Measurements from ENCODE around the gene KRR1.

The KRR1 gene

GRCh38 chr12:75548879-75549278 is 37.5 kb upstream of the KRR1 start:
- Histone ChIP-seq H3K4me3 (ENCODE audit: low read length in 2 of 2) (no peak overlapping the region), H3K27me3 (ENCODE audit: control insufficient read depth in 1 of 2, insufficient read depth in 2 of 2, low read length in 2 of 2) (no peaks in the 10 kb centered on the region), H3K9me3 (ENCODE audit: control insufficient read depth in 2 of 2, low read length in 2 of 2) (no peaks in the 10 kb centered on the region), H3K4me1 (ENCODE audit: control insufficient read depth, insufficient read depth, low read length) (peaks cover 7% of the 10 kb centered on the region), H3K27ac (ENCODE audit: low read length) (no peak overlapping the region), H3K36me3 (ENCODE audit: control insufficient read depth in 2 of 2, insufficient read depth in 2 of 2, low read length in 2 of 2) (no peaks in the 10 kb centered on the region), H3K9ac (ENCODE audit: low read length in 2 of 2) (no peak overlapping the region)

DNA sequence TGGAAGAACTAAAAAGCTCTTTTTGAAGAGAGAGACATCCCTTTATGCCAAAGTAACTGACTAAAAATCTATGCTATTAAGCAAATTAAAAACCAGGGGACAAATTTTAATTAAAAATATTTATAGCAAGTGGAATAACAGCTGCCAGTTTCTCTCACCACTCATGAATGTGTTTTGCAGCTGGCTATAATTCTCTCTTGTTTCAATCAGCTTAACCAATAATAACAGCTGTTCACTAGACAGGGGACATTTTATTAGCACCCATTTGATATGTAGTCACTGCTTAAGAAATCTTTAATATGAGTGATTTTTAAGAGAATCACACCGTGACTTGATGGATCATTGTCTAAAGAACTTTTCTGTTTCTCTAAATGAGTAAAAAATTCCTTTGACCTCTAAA is 34.2 kb upstream of the KRR1 start:
- H3K27ac ChIP-seq (ENCODE audit: low read length), result no peak overlapping the region
- no peaks in the 10 kb centered on the region for H3K9me3 ChIP-seq (ENCODE audit: control insufficient read depth in 2 of 2, low read length in 2 of 2)
- H3K4me1 ChIP-seq (ENCODE audit: control insufficient read depth, insufficient read depth, low read length), result no peaks in the 10 kb centered on the region
- no peaks in the 10 kb centered on the region for H3K27me3 ChIP-seq (ENCODE audit: control insufficient read depth in 1 of 2, insufficient read depth in 2 of 2, low read length in 2 of 2)
- no peak overlapping the region for H3K9ac ChIP-seq (ENCODE audit: low read length in 2 of 2)
- H3K36me3 ChIP-seq (ENCODE audit: control insufficient read depth in 2 of 2, insufficient read depth in 2 of 2, low read length in 2 of 2), result no peaks in the 10 kb centered on the region
- no peak overlapping the region for H3K4me3 ChIP-seq (ENCODE audit: low read length in 2 of 2)

- Histone ChIP-seq H3K36me3 (ENCODE audit: control insufficient read depth in 2 of 2, insufficient read depth in 2 of 2, low read length in 2 of 2) (no peaks in the 10 kb centered on the region), H3K4me3 (ENCODE audit: low read length in 2 of 2) (no peak overlapping the region), H3K27ac (ENCODE audit: low read length) (no peak overlapping the region), H3K27me3 (ENCODE audit: control insufficient read depth in 1 of 2, insufficient read depth in 2 of 2, low read length in 2 of 2) (no peaks in the 10 kb centered on the region), H3K9ac (ENCODE audit: low read length in 2 of 2) (no peak overlapping the region), H3K4me1 (ENCODE audit: control insufficient read depth, insufficient read depth, low read length) (no peaks in the 10 kb centered on the region), H3K9me3 (ENCODE audit: control insufficient read depth in 2 of 2, low read length in 2 of 2) (no peaks in the 10 kb centered on the region)
These were observed 32.1 kb upstream of the KRR1 start for GRCh38 chr12:75543529-75543928.

DNA sequence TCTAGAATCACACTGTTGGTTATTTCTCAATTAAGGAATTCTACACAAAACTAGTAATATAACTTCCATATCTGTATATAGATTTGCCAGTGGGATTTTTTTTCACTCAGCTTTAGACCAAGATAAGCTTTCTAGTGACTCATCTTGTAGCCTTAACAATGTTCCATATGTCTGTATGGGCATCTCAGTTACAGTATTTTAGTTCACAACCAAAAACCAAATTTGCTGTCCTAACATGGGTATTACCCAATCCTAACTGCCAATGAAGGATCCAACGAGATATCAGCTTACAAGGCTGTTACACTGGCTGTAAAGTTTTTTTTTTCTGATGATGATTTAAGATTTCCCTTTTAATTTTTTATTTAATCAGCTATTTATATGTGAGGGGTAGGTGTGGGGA is 31.5 kb upstream of the KRR1 start:
- Histone ChIP-seq H3K4me1 (ENCODE audit: control insufficient read depth, insufficient read depth, low read length) (no peaks in the 10 kb centered on the region), H3K27me3 (ENCODE audit: control insufficient read depth in 1 of 2, insufficient read depth in 2 of 2, low read length in 2 of 2) (no peaks in the 10 kb centered on the region), H3K9ac (ENCODE audit: low read length in 2 of 2) (no peak overlapping the region), H3K9me3 (ENCODE audit: control insufficient read depth in 2 of 2, low read length in 2 of 2) (no peaks in the 10 kb centered on the region), H3K36me3 (ENCODE audit: control insufficient read depth in 2 of 2, insufficient read depth in 2 of 2, low read length in 2 of 2) (no peaks in the 10 kb centered on the region), H3K4me3 (ENCODE audit: low read length in 2 of 2) (no peak overlapping the region), H3K27ac (ENCODE audit: low read length) (no peak overlapping the region)

DNA sequence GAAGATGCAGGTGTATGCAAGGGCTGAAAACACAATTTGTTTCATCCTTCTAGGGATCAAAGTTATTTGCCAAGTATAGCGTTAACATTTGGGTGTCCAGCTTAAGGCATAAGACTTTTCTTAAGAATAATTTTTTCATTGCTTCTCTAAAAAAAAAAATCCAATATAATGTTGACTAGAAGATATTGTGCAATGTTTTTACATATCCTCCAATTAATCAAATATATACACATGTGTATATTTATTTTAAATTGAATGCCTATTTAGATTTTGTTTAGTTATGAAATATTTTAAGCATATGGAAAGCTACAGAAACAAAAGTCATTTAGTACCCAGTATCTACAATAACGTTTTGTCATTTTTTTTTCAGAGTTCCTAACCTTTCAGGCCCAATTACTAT is 28.5 kb upstream of the KRR1 start:
- Histone ChIP-seq H3K27ac (ENCODE audit: low read length) (no peak overlapping the region), H3K9ac (ENCODE audit: low read length in 2 of 2) (no peak overlapping the region), H3K36me3 (ENCODE audit: control insufficient read depth in 2 of 2, insufficient read depth in 2 of 2, low read length in 2 of 2) (no peaks in the 10 kb centered on the region), H3K9me3 (ENCODE audit: control insufficient read depth in 2 of 2, low read length in 2 of 2) (no peaks in the 10 kb centered on the region), H3K4me3 (ENCODE audit: low read length in 2 of 2) (no peak overlapping the region), H3K27me3 (ENCODE audit: control insufficient read depth in 1 of 2, insufficient read depth in 2 of 2, low read length in 2 of 2) (no peaks in the 10 kb centered on the region), H3K4me1 (ENCODE audit: control insufficient read depth, insufficient read depth, low read length) (no peaks in the 10 kb centered on the region)

DNA sequence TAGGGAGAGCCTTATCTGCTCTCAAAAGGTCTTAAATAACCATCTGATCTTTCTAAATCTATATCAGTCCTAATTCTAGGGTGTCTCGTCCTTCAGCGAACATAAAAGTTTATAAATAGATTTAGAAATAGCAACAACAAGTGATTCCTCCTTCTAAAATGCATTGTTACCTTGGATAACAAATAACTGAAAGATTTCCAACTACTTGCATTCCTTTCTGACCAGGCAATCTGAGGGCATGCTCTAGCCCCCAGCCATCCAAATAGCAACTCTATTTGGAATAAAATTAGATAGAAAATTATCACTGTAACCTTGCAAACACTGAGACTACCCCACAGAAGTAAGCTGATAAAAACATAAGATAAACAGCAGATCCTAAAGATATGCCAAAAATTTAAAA is 21.8 kb upstream of the KRR1 start:
- H3K36me3 ChIP-seq (ENCODE audit: control insufficient read depth in 2 of 2, insufficient read depth in 2 of 2, low read length in 2 of 2), result no peaks in the 10 kb centered on the region

DNA sequence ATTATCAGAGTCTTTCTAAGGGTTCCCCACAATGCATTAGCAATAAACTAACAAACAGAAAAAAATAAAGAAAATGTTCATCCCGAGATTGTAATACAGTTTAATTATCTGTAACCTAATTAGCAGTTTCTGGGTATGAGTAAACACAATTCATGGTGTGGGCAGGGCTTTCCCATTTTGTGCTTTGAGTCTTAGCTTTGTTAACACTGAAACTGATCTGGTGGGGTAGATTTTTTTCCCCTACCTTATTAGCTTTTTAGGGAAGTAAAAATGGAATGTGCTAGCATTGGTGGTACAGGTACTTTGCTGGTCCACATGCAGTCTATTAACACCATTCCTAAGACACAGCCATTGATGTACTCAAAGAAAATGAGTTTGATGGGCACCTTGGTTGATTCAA is 18.4 kb upstream of the KRR1 start:
- H3K9ac ChIP-seq (ENCODE audit: low read length in 2 of 2), result no peak overlapping the region
- no peak overlapping the region for H3K27ac ChIP-seq (ENCODE audit: low read length)
- no peaks in the 10 kb centered on the region for H3K4me1 ChIP-seq (ENCODE audit: control insufficient read depth, insufficient read depth, low read length)
- no peaks in the 10 kb centered on the region for H3K27me3 ChIP-seq (ENCODE audit: control insufficient read depth in 1 of 2, insufficient read depth in 2 of 2, low read length in 2 of 2)
- no peaks in the 10 kb centered on the region for H3K36me3 ChIP-seq (ENCODE audit: control insufficient read depth in 2 of 2, insufficient read depth in 2 of 2, low read length in 2 of 2)
- no peaks in the 10 kb centered on the region for H3K9me3 ChIP-seq (ENCODE audit: control insufficient read depth in 2 of 2, low read length in 2 of 2)
- no peak overlapping the region for H3K4me3 ChIP-seq (ENCODE audit: low read length in 2 of 2)

More for the DNA sequence above, 21.8 kb upstream of the KRR1 start:
- H3K9ac ChIP-seq (ENCODE audit: low read length in 2 of 2), result no peak overlapping the region
- no peak overlapping the region for H3K27ac ChIP-seq (ENCODE audit: low read length)
- no peaks in the 10 kb centered on the region for H3K9me3 ChIP-seq (ENCODE audit: control insufficient read depth in 2 of 2, low read length in 2 of 2)
- no peaks in the 10 kb centered on the region for H3K27me3 ChIP-seq (ENCODE audit: control insufficient read depth in 1 of 2, insufficient read depth in 2 of 2, low read length in 2 of 2)
- no peaks in the 10 kb centered on the region for H3K4me1 ChIP-seq (ENCODE audit: control insufficient read depth, insufficient read depth, low read length)
- H3K4me3 ChIP-seq (ENCODE audit: low read length in 2 of 2), result no peak overlapping the region

DNA sequence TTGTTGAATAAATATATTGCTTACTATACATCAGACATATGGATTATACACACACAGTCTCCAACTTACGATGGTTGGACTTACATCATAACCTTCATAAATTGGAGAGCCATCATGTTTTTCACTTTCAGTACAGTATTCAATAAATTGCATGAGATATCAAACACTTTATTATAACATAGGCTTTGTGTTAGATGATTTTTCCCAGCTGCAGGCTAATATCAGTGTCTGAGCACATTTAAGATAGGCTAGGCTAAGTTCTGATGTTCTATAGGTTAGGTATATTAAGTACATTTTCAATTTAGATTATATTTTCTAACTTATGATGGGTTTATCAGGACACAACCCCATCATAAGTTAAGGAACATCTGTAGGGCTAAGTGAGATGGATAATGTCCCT is 17.9 kb upstream of the KRR1 start:
- Histone ChIP-seq H3K9me3 (ENCODE audit: control insufficient read depth in 2 of 2, low read length in 2 of 2) (no peaks in the 10 kb centered on the region), H3K27ac (ENCODE audit: low read length) (no peak overlapping the region), H3K4me1 (ENCODE audit: control insufficient read depth, insufficient read depth, low read length) (no peaks in the 10 kb centered on the region), H3K9ac (ENCODE audit: low read length in 2 of 2) (no peak overlapping the region), H3K4me3 (ENCODE audit: low read length in 2 of 2) (no peak overlapping the region), H3K27me3 (ENCODE audit: control insufficient read depth in 1 of 2, insufficient read depth in 2 of 2, low read length in 2 of 2) (no peaks in the 10 kb centered on the region), H3K36me3 (ENCODE audit: control insufficient read depth in 2 of 2, insufficient read depth in 2 of 2, low read length in 2 of 2) (no peaks in the 10 kb centered on the region)

DNA sequence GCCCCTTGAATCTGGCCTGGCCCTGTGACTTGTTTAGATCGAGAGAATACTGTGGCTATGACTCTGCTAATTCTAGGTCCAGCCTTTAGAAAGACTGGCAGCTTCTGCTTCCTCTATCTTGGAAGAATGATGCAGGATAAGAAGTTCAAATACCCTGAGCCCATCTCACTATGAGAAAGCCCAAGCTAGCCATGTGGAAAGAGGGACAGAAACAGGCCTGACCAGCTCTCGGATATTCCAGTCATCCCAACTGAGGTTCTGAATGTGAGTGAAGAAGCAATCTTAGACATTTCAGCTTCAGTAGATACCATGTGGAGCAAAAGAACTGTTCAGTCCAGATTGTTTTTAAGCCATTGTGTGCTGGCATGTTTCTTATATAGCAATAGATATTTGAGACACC is 17.3 kb upstream of the KRR1 start:
- H3K9me3 ChIP-seq (ENCODE audit: control insufficient read depth in 2 of 2, low read length in 2 of 2), result no peaks in the 10 kb centered on the region
- no peaks in the 10 kb centered on the region for H3K4me1 ChIP-seq (ENCODE audit: control insufficient read depth, insufficient read depth, low read length)
- H3K36me3 ChIP-seq (ENCODE audit: control insufficient read depth in 2 of 2, insufficient read depth in 2 of 2, low read length in 2 of 2), result no peaks in the 10 kb centered on the region
- no peak overlapping the region for H3K9ac ChIP-seq (ENCODE audit: low read length in 2 of 2)
- H3K27me3 ChIP-seq (ENCODE audit: control insufficient read depth in 1 of 2, insufficient read depth in 2 of 2, low read length in 2 of 2), result no peaks in the 10 kb centered on the region
- H3K27ac ChIP-seq (ENCODE audit: low read length), result no peak overlapping the region
- no peak overlapping the region for H3K4me3 ChIP-seq (ENCODE audit: low read length in 2 of 2)

- Histone ChIP-seq H3K27ac (ENCODE audit: low read length) (no peak overlapping the region), H3K36me3 (ENCODE audit: control insufficient read depth in 2 of 2, insufficient read depth in 2 of 2, low read length in 2 of 2) (no peaks in the 10 kb centered on the region), H3K9me3 (ENCODE audit: control insufficient read depth in 2 of 2, low read length in 2 of 2) (no peaks in the 10 kb centered on the region), H3K4me1 (ENCODE audit: control insufficient read depth, insufficient read depth, low read length) (no peaks in the 10 kb centered on the region), H3K9ac (ENCODE audit: low read length in 2 of 2) (no peak overlapping the region), H3K27me3 (ENCODE audit: control insufficient read depth in 1 of 2, insufficient read depth in 2 of 2, low read length in 2 of 2) (no peaks in the 10 kb centered on the region), H3K4me3 (ENCODE audit: low read length in 2 of 2) (no peak overlapping the region)
These were observed 16.9 kb upstream of the KRR1 start for GRCh38 chr12:75528272-75528671.

- Histone ChIP-seq H3K4me1 (ENCODE audit: control insufficient read depth, insufficient read depth, low read length) (no peaks in the 10 kb centered on the region), H3K4me3 (ENCODE audit: low read length in 2 of 2) (no peak overlapping the region), H3K27me3 (ENCODE audit: control insufficient read depth in 1 of 2, insufficient read depth in 2 of 2, low read length in 2 of 2) (no peaks in the 10 kb centered on the region), H3K9me3 (ENCODE audit: control insufficient read depth in 2 of 2, low read length in 2 of 2) (no peaks in the 10 kb centered on the region), H3K9ac (ENCODE audit: low read length in 2 of 2) (no peak overlapping the region), H3K36me3 (ENCODE audit: control insufficient read depth in 2 of 2, insufficient read depth in 2 of 2, low read length in 2 of 2) (no peaks in the 10 kb centered on the region), H3K27ac (ENCODE audit: low read length) (no peak overlapping the region)
These were observed 15.5 kb upstream of the KRR1 start for GRCh38 chr12:75526655-75527511.

Measured in stomach smooth muscle (tissue), 2 donors.